Activated naive CD4-positive, alpha-beta T cell treated with anti-CD3 and anti-CD28 coated beads for 36 hours (primary cell): ENCODE results near the gene UNC119B. TPM values are rescaled to one million over a fixed set of nuclear protein-coding genes. Genes with fewer than 3 reads are reported as not detected.
"Not testable (repeated sequence)": the region's sequence is repeated elsewhere in the genome, so short reads cannot be mapped to it uniquely, and the experiment has no call there.

Experiments
- CTCF ChIA-PET: fragments of 350-600 bp; sonication (Branson Sonifier 250); formaldehyde crosslinking; loops from one replicate; lab custom pipeline; 2021; ENCODE audit warnings: antibody characterized with exemption; lab: Charles Lee
- DNase-seq: peaks from one replicate; pipeline ENCODE4 v3.0.0-alpha.2; 2020
- H3K27ac Mint-ChIP-seq: one replicate; pipeline ENCODE4 v1.8.0; 2021; ENCODE audit warnings: mild to moderate bottlenecking, mixed read lengths
- H3K27me3 Mint-ChIP-seq: one replicate; pipeline ENCODE4 v1.8.0; 2021; ENCODE audit warnings: low read depth, mixed read lengths
- H3K36me3 Mint-ChIP-seq: one replicate; pipeline ENCODE4 v1.8.0; 2021; ENCODE audit warnings: low read depth, mixed read lengths
- H3K4me1 Mint-ChIP-seq: one replicate; pipeline ENCODE4 v1.8.0; 2021; ENCODE audit warnings: low read depth, mixed read lengths
- H3K4me3 Mint-ChIP-seq: one replicate; pipeline ENCODE4 v1.8.0; 2021; ENCODE audit warnings: mild to moderate bottlenecking, moderate library complexity, mixed read lengths
- H3K9me3 Mint-ChIP-seq: one replicate; pipeline ENCODE4 v1.8.0; 2021; ENCODE audit warnings: mixed read lengths
- intact Hi-C: fragments of 100-400 bp; cut with micrococcal nuclease; formaldehyde crosslinking; loops from one replicate; pipeline ENCODE4 v1.15.1; 2023
- total RNA-seq, 2 experiments: library from RNA; stranded (reverse); gene quantifications; one replicate each; pipeline ENCODE4 v1.2.3, GENCODE V29; 2021

Gene UNC119B
- total RNA-seq, result 10 to 100 TPM; 31.9 to 32.6 TPM

DNA sequence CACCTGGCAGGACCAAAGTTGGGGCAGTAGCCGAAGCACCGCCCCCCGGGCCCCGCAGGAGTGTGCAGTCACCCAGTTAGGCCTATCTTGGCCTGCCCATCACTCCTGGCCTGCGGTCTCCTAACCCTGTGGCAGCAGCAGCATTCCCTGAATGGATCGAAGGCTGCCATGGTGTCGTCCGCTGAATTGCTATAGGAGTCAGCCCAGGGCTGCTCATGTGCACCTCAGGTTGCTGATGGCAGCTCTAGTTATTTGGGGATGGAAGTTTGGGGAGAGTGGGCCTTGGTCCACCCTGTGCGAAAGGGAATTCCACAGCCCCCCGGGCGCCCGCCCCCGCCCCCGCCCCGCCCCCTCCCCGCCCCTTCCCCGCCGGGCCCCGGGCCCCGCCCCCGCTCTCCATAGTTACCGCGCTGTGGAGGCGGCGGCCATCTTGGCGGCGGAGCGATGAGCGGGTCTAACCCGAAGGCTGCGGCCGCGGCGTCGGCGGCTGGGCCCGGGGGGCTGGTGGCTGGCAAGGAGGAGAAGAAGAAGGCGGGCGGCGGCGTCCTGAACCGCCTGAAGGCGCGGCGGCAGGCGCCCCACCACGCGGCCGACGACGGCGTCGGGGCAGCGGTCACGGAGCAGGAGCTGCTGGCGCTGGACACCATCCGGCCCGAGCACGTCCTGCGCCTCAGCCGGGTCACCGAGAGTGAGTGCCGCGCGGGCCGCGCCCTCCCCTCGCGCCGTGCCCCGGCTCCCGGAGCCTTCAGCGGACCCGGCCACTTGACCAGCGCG lies at the start of gene UNC119B:
Gene UNC119B (plus strand): TSS at position 428 of the 774 bp plus-strand sequence. CDS start 17 bp downstream, at position 445.
- CTCF ChIA-PET, result interaction anchor here (1.1 to 2.2 kb wide), 4 partner anchors 22 to 127 kb away, joined by 3 to 12 read pairs (median 6); no protein-coding TSS in a partner anchor
- H3K4me1 Mint-ChIP-seq, result peaks cover 32% of the 10 kb centered on the region

DNA sequence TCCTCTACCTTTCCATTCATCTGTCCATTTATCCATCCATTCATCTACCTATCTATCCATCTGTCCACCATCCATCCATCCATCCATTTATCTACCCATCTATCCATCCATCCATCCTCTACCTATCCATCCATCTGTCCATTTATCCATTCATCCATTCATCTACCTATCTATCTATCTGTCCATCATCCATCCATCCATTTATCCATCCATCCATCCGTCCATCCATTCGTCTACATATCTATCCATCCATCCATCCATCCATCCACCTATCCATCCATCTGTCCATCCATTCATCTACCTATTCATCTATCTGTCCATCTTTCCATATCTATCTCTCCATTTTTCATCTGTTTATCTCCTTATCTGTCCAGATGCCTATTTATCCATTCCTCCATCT lies 48.8 kb upstream of the UNC119B start:
- H3K4me3 Mint-ChIP-seq, result no peak overlapping the region
- H3K36me3 Mint-ChIP-seq, result no peaks in the 10 kb centered on the region
- no peaks in the 10 kb centered on the region for H3K27me3 Mint-ChIP-seq
- no peaks in the 10 kb centered on the region for H3K4me1 Mint-ChIP-seq
- DNase-seq, result no peak
- no peak overlapping the region for H3K27ac Mint-ChIP-seq
- intact Hi-C loops, result no loop called here
- H3K9me3 Mint-ChIP-seq, result no peaks in the 10 kb centered on the region
- CTCF ChIA-PET, result interaction anchor here (1.1 kb wide), 1 partner anchor 79 kb away, joined by 3 read pairs; no protein-coding TSS in a partner anchor

More for the DNA sequence above, at the start of gene UNC119B:
- peak; percentile 73 for DNase-seq
- peaks cover 13% of the 10 kb centered on the region for H3K36me3 Mint-ChIP-seq
- H3K4me3 Mint-ChIP-seq, result peak within 1 kb of the TSS; percentile 85
- H3K9me3 Mint-ChIP-seq, result no peaks in the 10 kb centered on the region
- intact Hi-C loops, result loop anchor here (1.0 to 5.0 kb wide), 3 partner anchors 24 to 383 kb away; partner anchors contain the start of genes COX6A1 and PLA2G1B
- peak within 1 kb of the TSS; percentile 84 for H3K27ac Mint-ChIP-seq
- no peaks in the 10 kb centered on the region for H3K27me3 Mint-ChIP-seq

DNA sequence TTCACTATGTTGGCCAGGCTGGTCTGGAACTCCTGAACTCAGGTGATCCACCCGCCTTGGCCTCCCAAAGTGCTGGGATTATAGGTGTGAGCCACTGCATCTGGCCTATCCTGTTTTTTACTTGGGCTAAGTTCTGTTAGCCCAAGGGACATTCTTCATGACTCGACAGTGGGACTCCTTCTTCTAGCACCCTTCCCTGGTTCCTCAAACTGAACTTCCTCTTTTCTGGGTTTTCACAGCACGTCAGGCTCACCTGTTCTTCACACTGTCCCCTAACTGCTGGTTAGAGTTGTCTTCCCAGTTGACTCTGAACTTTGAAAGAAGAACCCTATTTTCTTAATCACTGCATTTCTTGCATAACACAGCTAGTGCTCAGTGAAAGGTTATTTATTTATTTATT lies 47.4 kb upstream of the UNC119B start:
- H3K27me3 Mint-ChIP-seq, result no peaks in the 10 kb centered on the region
- H3K4me3 Mint-ChIP-seq, result no peak overlapping the region
- DNase-seq, result no peak
- intact Hi-C loops, result no loop called here
- H3K4me1 Mint-ChIP-seq, result no peaks in the 10 kb centered on the region
- CTCF ChIA-PET, result no interaction called here
- no peaks in the 10 kb centered on the region for H3K36me3 Mint-ChIP-seq
- no peaks in the 10 kb centered on the region for H3K9me3 Mint-ChIP-seq
- no peak overlapping the region for H3K27ac Mint-ChIP-seq

DNA sequence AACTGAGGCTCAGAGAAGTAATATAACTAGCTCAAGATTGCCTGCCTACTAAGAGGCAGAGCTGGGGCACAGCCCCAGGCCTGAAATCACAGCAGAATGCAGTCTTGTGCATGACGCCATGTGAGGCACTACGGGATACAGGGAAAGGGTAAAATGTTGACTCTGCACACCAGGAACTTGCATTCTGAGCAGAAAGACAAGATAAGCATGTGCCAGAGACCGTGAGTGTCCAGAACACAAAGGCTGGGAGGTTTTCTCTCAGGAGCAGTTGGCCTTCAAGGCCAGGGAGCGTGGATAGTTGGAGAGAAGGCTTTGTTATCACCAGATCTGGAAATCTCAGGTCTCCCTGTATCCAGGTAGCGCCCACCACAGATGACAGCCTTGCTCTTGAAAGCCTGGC lies 46.5 kb upstream of the UNC119B start:
- H3K27me3 Mint-ChIP-seq, result no peaks in the 10 kb centered on the region
- intact Hi-C loops, result no loop called here

DNA sequence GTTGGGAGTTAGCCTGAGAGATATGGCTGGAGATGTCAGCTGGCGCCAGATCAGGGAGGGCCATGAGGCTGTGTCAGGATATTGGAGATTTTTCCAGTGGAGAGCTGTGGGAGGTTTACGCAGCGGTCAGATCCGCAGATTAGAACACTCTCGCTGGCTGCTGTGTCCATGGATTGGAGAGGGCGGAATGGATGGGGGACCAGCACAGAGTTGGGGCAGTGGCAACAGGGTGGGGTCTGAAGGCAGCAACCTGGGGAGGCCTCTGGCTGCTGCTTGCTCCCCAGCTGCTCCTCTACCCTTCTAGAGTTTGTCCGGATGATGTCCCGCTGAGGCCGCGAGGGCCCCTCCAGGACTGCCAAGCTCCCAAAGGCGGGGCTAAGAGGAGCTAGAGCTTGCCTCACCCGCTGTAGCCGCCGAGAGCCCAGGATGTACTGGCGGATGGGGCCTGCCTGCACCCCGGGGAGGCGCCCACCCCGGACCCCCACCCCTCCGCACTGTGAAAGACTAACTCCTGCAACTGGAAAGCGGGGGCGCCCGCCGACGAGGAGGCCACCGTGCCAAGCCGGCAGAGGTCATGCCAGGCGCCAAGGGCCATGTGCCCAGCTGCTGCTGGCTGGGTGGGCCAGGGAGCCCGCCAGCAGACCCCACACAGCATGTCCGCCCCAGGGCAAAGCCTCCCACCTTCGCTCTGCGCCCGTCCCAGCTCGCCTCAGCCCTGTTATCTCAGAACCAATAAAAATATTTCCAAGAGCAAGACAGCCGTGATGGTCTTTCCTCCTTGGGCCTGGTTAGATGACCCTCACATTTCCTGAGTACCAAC lies 43.5 kb upstream of the UNC119B start:
- Mint-ChIP-seq H3K27ac (no peak overlapping the region), H3K4me1 (no peaks in the 10 kb centered on the region), H3K4me3 (no peak overlapping the region), H3K27me3 (no peaks in the 10 kb centered on the region), H3K9me3 (no peaks in the 10 kb centered on the region), H3K36me3 (no peaks in the 10 kb centered on the region)
- CTCF ChIA-PET, result interaction anchor here (1.2 to 1.3 kb wide), 2 partner anchors 17 to 304 kb away, joined by 3 to 4 read pairs; no protein-coding TSS in a partner anchor
- no peak for DNase-seq
- intact Hi-C loops, result no loop called here

More for the DNA sequence above, 46.5 kb upstream of the UNC119B start:
- no peak overlapping the region for H3K4me3 Mint-ChIP-seq
- H3K4me1 Mint-ChIP-seq, result no peaks in the 10 kb centered on the region
- no peaks in the 10 kb centered on the region for H3K9me3 Mint-ChIP-seq
- H3K27ac Mint-ChIP-seq, result no peak overlapping the region
- H3K36me3 Mint-ChIP-seq, result no peaks in the 10 kb centered on the region
- DNase-seq, result no peak
- CTCF ChIA-PET, result interaction anchor here (1.3 to 2.1 kb wide), 2 partner anchors 14 to 16 kb away, joined by 4 to 12 read pairs; no protein-coding TSS in a partner anchor

DNA sequence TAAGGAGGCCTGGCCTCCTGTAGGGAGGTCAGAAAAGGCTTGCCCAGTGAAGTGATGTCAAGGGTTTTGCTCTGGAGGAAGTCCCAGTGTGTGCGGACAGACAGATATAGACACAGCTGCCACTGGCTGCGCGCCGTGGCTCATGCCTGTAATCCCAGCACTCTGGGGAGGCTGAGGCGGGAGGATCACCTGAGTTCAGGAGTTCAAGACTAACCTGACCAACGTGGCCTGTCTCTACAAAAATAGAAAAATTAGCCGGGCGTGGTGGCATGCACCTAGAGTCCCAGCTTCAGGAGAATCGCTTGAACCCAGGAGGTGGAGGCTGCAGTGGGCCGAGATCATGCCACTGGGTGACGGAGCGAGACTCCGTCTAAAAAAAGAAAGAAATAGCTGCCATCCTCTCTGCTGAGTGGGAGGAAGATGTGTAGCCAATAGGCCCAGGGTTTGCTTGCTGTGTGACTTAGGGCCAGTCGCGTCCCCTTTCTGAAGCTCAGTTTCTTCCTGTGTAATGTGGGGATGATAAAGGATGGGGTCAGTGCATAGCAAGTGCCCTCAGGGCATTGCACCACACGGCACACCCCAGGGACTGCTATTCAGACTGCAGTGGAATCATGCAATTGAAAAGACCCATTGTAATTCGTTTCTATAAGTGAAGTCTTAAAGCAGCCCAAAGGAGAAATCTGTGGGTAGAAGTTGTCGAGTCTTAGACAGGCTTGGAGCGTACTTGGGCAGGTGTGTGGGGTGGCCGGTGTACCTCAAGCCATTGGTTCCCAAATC lies 42.0 kb upstream of the UNC119B start:
- Mint-ChIP-seq H3K36me3 (no peaks in the 10 kb centered on the region), H3K4me3 (no peak overlapping the region), H3K27me3 (no peaks in the 10 kb centered on the region), H3K4me1 (no peaks in the 10 kb centered on the region), H3K27ac (no peak overlapping the region), H3K9me3 (no peaks in the 10 kb centered on the region)
- CTCF ChIA-PET, result interaction anchor here (0.6 to 1.7 kb wide), 3 partner anchors 19 to 64 kb away, joined by 3 to 5 read pairs (median 5); no protein-coding TSS in a partner anchor
- DNase-seq, result no peak
- intact Hi-C loops, result no loop called here

DNA sequence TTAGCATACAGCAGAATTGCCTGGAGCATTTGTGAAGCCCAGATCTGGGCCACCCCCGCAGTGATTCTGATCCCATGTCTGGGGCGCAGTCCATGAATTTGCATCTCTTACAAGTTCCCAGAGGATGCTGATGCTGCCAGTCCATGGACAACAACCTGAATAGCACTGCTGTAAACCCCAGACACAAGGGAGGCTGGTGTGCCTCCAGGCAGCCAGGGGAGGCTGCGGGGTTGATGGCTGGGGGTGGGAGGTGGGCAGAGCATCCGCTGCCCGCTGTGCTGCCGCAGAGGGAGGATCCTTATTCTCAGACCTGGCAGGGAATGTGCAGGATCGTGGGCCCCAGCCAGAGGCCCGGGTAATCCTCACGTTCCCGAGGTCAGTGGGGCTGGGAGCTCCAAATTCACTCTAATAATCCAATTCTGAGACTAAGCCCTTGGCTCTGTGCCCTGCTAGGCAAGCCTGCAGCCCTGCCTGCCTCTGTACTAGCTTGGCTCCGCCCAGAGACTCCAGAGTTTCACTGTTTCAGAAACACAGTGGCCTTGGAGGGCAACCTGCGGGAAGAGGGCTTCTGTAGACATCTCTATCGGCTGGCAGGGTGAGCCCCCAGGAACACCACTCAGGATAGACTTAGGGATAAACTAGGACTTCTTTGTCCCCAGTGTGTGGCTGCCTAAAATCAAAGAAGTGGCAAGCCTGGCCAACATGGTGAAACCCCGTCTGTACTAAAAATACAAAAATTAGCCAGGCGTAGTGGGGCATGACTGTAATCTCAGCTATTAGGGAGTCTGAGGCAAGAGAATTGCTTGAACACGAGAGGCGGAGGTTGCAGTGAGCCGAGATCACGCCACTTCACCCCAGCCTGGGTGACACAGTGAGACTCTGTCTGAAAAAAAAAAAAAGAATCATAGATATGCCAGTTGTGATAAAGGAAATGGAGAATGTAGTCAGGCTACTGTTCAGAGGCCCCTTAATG lies 41.1 kb upstream of the UNC119B start:
- Mint-ChIP-seq H3K27ac (no peak overlapping the region), H3K4me3 (no peak overlapping the region), H3K9me3 (no peaks in the 10 kb centered on the region), H3K36me3 (no peaks in the 10 kb centered on the region), H3K4me1 (no peaks in the 10 kb centered on the region), H3K27me3 (no peaks in the 10 kb centered on the region)
- CTCF ChIA-PET, result interaction anchor here (0.6 to 1.7 kb wide), 3 partner anchors 20 to 239 kb away, joined by 5 to 9 read pairs (median 5); no protein-coding TSS in a partner anchor
- intact Hi-C loops, result no loop called here
- DNase-seq, result no peak

DNA sequence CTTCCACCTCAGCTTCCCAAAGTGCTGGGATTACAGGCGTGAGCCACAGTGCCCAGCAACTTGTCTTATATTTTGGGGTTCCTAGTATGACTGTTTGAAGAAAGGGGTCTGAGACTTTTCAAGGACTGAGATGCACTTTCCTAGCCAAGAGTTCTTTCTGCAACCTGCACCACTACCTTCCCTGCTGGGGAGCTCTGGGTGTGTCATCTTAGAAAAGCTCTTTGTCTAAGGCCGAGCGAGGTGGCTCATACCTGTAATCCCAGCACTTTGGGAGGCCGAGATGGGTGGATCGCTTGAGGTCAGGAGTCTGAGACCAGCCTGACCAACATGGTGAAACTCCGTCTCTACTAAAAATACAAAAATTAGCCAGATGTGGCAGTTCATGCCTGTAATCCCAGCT lies 40.0 kb upstream of the UNC119B start:
- H3K4me1 Mint-ChIP-seq, DNase-seq, H3K27ac Mint-ChIP-seq, H3K4me3 Mint-ChIP-seq, H3K36me3 Mint-ChIP-seq, intact Hi-C loops, H3K27me3 Mint-ChIP-seq, H3K9me3 Mint-ChIP-seq: not testable (repeated sequence)
- CTCF ChIA-PET, result interaction anchor here (0.7 to 0.9 kb wide), 2 partner anchors 240 to 391 kb away, joined by 3 to 9 read pairs; no protein-coding TSS in a partner anchor

DNA sequence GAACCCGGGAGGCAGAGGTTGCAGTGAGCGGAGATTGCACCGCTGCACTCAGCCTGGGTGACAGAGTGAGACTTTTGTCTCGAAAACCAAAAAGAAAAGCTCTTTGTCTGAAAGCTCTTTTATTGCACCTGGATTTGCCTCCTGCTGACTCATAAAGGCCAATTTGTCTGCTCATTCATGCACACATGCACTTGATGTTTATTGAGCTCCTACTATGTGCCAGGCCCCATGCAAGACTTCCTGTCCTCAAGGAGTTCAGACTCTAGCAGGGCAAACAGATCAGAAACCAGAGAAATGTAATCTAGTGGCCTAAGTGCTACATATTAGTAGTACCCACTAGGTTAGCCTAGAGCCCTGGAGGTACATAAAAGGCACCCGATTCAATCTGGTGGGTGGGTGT lies 39.6 kb upstream of the UNC119B start:
- Mint-ChIP-seq H3K9me3 (no peaks in the 10 kb centered on the region), H3K36me3 (no peaks in the 10 kb centered on the region), H3K4me1 (no peaks in the 10 kb centered on the region), H3K27me3 (no peaks in the 10 kb centered on the region), H3K4me3 (no peak overlapping the region), H3K27ac (no peak overlapping the region)
- intact Hi-C loops, result no loop called here
- DNase-seq, result no peak
- CTCF ChIA-PET, result no interaction called here

DNA sequence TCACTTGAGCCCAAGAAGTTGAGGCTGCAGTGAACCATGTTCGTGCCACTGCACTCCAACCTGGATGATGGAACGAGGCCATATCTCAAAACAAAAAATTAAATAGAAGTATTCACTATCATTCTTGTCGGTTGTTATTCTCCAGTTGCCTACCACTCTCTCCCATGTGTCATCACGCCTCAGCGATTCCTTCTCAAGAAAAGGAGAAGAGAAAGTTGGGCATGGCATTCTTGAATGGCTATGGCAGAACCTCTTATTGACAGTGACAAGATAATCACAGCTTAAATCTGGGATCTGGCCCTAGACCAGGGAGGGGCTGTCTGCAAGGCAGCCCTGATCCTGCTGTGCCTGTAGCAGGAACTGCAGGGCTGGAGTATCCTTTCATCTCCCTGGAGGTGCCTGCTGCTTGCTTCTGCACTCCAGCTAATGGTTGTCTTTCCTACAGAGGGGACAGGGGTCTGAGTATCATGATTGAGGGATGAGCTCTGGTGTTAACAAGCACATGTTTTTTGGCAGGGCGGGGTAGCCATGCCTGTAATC lies 36.1 kb upstream of the UNC119B start:
- DNase-seq, result no peak
- no peaks in the 10 kb centered on the region for H3K36me3 Mint-ChIP-seq
- peaks cover 4% of the 10 kb centered on the region for H3K4me1 Mint-ChIP-seq
- CTCF ChIA-PET, result interaction anchor here (1.5 kb wide), 1 partner anchor 91 kb away, joined by 7 read pairs; no protein-coding TSS in a partner anchor
- H3K27ac Mint-ChIP-seq, result no peak overlapping the region
- H3K4me3 Mint-ChIP-seq, result no peak overlapping the region
- no peaks in the 10 kb centered on the region for H3K27me3 Mint-ChIP-seq
- no peaks in the 10 kb centered on the region for H3K9me3 Mint-ChIP-seq
- intact Hi-C loops, result no loop called here
